OCI-LY3 (cell line): Measurements from ENCODE around the gene PRPF40B.

ENCODE experiments used
- H2AFZ ChIP-seq: fragments of 200-600, 300-600 bp; shearing (Covaris generic); 2 replicates; pipeline ENCODE4 v1.6.0; 2014; ENCODE audit warnings: antibody characterized with exemption, low read depth, low read length
- H3K27ac ChIP-seq: fragments of 200-600, 300-600 bp; sonication (generic); 2 replicates; pipeline ENCODE4 v1.5.1; 2014; ENCODE audit warnings: mild to moderate bottlenecking, low read length, moderate library complexity, mixed read lengths
- H3K27me3 ChIP-seq: fragments of 200-600, 300-600 bp; sonication (generic); 2 replicates; pipeline ENCODE4 v1.6.1; 2014; ENCODE audit warnings: low read depth, low read length, mixed read lengths
- H3K36me3 ChIP-seq: fragments of 200-600, 300-600 bp; sonication (generic); replicated peaks from 2 replicates; pipeline ENCODE3; 2014; ENCODE audit warnings: low read depth, low read length, mixed read lengths
- H3K4me1 ChIP-seq: fragments of 300-600, 200-600 bp; sonication (generic); 2 replicates; pipeline ENCODE4 v1.6.1; 2014; ENCODE audit warnings: low read length, mixed read lengths
- H3K4me2 ChIP-seq: fragments of 200-600, 300-600 bp; sonication (generic); 2 replicates; pipeline ENCODE4 v1.6.1; 2014; ENCODE audit warnings: low read length, mixed read lengths
- H3K4me3 ChIP-seq: fragments of 300-600, 200-600 bp; sonication (generic); 2 replicates; pipeline ENCODE4 v1.5.1; 2014; ENCODE audit warnings: antibody characterized with exemption, mild to moderate bottlenecking, low read length, moderate library complexity
- H3K79me2 ChIP-seq: fragments of 300-600, 200-600 bp; shearing (Covaris generic); 2 replicates; pipeline ENCODE4 v1.6.1; 2014; ENCODE audit warnings: mild to moderate bottlenecking, low read length, mixed read lengths
- H3K9ac ChIP-seq: fragments of 300-600, 200-600 bp; shearing (Covaris generic); 2 replicates; pipeline ENCODE4 v1.6.0; 2014; ENCODE audit warnings: mild to moderate bottlenecking, low read length, moderate library complexity
- H3K9me3 ChIP-seq: fragments of 200-600, 300-600 bp; shearing (Covaris generic); 2 replicates; pipeline ENCODE4 v1.6.1; 2014; ENCODE audit warnings: low read length, mixed read lengths; ENCODE audit not compliant: insufficient read depth
- H4K20me1 ChIP-seq: fragments of 200-600, 300-600 bp; sonication (generic); 2 replicates; pipeline ENCODE4 v1.6.1; 2016; ENCODE audit warnings: low read length, mixed read lengths; ENCODE audit not compliant: insufficient read depth
- EZH2phosphoT487 ChIP-seq: fragments of 200-600 bp; shearing (Covaris generic); IDR thresholded peaks from 2 replicates; pipeline ENCODE4 v1.6.1; 2018; ENCODE audit warnings: antibody characterized with exemption, mixed run types, low read depth
- TF ChIP-seq, protein P1 (sequence below): fragments of 200-600, 300-600 bp; sonication (generic); IDR thresholded peaks from 2 replicates; pipeline ENCODE4 v1.5.1; 2014; ENCODE audit warnings: antibody characterized with exemption, low read length, low read depth

The PRPF40B gene

DNA sequence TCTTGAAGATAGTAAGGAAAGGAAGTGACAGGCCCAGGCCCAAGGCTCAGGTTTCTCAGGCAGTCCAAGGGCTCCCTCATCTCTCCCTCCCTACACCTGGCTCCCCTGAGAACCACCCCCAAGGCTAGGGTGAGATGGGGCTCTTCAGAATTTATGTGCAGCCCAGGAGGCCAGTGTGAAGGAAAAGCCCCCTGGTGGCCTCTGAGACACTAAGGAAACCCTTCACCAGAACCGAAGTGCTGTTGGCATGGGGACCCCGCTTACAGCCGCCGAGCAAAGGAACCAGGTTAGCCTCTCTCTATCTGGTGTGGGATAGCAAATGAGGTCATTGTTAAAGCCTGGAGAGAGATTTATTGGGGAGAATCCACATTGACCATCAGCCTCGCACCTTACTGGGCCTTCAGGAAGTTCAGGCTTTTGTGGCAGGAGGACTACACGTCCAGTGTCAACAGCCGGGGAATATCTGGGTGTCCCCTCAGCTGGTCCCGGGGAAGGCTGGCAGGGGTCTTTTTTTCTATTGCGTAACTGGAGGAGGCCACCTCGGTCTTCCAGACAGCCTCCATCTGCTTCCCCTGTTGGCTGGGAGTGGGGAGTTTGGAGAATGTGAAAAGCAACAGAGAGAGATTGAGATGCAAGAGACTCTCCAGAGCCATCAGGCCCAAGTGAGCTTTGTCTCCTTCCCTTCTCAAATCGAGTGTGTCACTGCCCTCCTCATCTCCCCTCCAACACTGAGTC is 36.0 kb upstream of the PRPF40B start:
- H3K27ac ChIP-seq = no peak overlapping the region
- H3K4me1 ChIP-seq = peaks cover under 1% of the 10 kb centered on the region; the same call in 1 of the 2 replicates
- no peak overlapping the region for H2AFZ ChIP-seq
- no peak for TF ChIP-seq EZH2phosphoT487
- TF ChIP-seq, protein P1, sequence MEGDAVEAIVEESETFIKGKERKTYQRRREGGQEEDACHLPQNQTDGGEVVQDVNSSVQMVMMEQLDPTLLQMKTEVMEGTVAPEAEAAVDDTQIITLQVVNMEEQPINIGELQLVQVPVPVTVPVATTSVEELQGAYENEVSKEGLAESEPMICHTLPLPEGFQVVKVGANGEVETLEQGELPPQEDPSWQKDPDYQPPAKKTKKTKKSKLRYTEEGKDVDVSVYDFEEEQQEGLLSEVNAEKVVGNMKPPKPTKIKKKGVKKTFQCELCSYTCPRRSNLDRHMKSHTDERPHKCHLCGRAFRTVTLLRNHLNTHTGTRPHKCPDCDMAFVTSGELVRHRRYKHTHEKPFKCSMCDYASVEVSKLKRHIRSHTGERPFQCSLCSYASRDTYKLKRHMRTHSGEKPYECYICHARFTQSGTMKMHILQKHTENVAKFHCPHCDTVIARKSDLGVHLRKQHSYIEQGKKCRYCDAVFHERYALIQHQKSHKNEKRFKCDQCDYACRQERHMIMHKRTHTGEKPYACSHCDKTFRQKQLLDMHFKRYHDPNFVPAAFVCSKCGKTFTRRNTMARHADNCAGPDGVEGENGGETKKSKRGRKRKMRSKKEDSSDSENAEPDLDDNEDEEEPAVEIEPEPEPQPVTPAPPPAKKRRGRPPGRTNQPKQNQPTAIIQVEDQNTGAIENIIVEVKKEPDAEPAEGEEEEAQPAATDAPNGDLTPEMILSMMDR = no peak
- no peak overlapping the region for H3K4me2 ChIP-seq
- no peaks in the 10 kb centered on the region for H3K27me3 ChIP-seq
- H3K36me3 ChIP-seq = peaks cover 11% of the 10 kb centered on the region
- H3K9me3 ChIP-seq = no peaks in the 10 kb centered on the region
- H3K79me2 ChIP-seq = no peaks in the 10 kb centered on the region
- H3K9ac ChIP-seq = no peak overlapping the region
- no peak overlapping the region for H3K4me3 ChIP-seq
- no peaks in the 10 kb centered on the region for H4K20me1 ChIP-seq

DNA sequence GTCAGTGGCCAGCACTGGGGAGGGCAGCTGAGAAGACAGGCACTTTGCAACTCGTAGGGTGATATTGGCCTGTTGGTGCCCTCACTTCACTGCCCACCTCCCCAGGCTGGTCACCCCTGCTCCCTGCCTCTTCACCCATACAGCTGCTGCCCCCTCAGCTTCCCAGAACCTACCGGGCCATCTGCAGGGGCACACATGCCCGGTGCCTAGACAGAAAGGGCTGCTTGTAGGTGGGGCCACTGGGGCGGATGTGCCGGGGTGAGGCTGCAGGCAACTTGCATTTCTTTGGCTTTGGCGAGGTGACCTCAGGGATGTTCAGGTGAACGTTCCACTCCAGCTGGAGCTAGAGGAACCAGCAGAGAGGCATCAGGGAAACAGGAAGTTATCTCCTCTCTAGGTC is 35.1 kb upstream of the PRPF40B start:
- Histone ChIP-seq H3K79me2 (no peaks in the 10 kb centered on the region), H3K4me1 (no peaks in the 10 kb centered on the region), H3K36me3 (peaks cover 11% of the 10 kb centered on the region), H3K4me3 (no peak overlapping the region), H3K9me3 (no peaks in the 10 kb centered on the region), H3K9ac (no peak overlapping the region), H4K20me1 (no peaks in the 10 kb centered on the region), H2AFZ (no peak overlapping the region), H3K27ac (no peak overlapping the region), H3K4me2 (no peak overlapping the region), H3K27me3 (no peaks in the 10 kb centered on the region)
- TF ChIP-seq, protein P1 = no peak
- no peak for TF ChIP-seq EZH2phosphoT487

DNA sequence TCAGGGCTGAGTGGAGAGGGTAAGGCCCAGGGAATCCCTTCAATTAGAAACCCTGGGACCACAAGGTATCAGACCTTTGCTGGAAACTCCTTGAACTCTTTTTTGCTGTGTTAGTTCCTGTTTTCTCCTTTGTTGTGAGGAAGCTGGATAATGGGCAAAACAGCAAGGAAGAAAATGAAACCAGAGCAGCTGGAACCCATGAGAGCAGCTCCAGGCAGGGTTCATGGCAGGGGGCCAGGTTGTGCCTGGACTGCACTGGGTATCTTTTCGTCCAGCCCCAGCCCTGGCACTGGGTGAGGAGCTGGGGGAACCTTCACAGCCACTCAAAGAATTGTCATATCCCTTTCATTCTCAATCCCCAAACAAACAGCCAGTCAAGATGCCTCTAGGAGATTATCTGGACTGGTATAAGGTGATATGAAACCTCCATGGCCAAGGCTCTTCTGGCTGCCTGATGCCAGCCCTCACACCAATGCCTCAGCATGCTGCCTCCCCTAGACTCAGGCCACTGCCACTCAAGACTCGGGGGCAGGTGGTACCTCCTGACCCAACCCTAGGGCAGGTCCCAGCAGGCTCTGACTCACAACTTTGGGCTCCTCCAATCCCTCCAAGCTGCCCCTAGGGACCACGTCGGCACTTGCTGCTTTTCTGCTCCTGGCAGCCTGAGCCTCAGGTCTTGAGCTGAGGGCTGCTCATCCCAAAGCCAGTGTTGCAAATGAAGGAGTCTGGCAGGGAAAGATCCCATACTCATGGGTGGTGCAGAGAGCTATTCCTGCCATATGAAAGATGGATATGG is 34.4 kb upstream of the PRPF40B start:
- no peak overlapping the region for H3K27ac ChIP-seq
- H3K4me3 ChIP-seq = no peak overlapping the region
- TF ChIP-seq EZH2phosphoT487 = no peak
- TF ChIP-seq, protein P1 = no peak
- peaks cover 11% of the 10 kb centered on the region for H3K36me3 ChIP-seq
- H3K27me3 ChIP-seq = no peaks in the 10 kb centered on the region
- H3K4me2 ChIP-seq = no peak overlapping the region
- H4K20me1 ChIP-seq = no peaks in the 10 kb centered on the region
- no peaks in the 10 kb centered on the region for H3K4me1 ChIP-seq
- H3K9ac ChIP-seq = no peak overlapping the region
- H2AFZ ChIP-seq = no peak overlapping the region
- H3K79me2 ChIP-seq = no peaks in the 10 kb centered on the region
- H3K9me3 ChIP-seq = no peaks in the 10 kb centered on the region

DNA sequence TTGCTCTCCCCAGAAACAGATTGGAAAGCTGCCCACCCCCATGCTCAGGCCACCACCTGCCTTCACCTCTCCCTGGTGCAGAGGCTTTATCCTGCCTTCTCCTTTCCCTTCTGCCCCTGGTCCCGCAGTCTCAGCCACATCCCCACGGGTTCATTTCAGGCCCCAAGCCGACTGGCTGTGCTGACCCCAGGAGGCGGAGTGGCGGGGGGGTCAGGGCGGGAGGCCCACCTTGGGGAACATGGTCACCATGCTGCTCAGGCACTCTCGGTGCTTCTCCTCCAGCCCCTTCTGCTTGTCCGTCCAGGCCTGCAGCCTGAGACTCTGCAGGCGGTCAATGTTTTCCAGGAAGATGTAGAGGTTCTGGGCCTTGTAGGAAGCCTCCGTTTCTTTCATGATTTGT is 24.8 kb upstream of the PRPF40B start:
- no peak for TF ChIP-seq EZH2phosphoT487
- TF ChIP-seq, protein P1 = no peak
- Histone ChIP-seq H3K4me2 (no peak overlapping the region), H4K20me1 (no peaks in the 10 kb centered on the region), H3K9me3 (no peaks in the 10 kb centered on the region), H3K27me3 (no peaks in the 10 kb centered on the region), H3K4me3 (no peak overlapping the region), H3K4me1 (no peaks in the 10 kb centered on the region), H3K79me2 (no peaks in the 10 kb centered on the region), H3K9ac (no peak overlapping the region), H2AFZ (no peak overlapping the region), H3K27ac (no peak overlapping the region), H3K36me3 (no peaks in the 10 kb centered on the region)
